OCI-LY7 (cell line): Measurements from ENCODE around the gene ID1. TPM values are rescaled to one million over a fixed set of nuclear protein-coding genes. Genes with fewer than 3 reads are reported as not detected.

ENCODE experiments used
- BruUV-seq: library from RNA; stranded (reverse); fragments of 400-500 nt; replicated peaks from 2 replicates; lab custom pipeline; 2021; lab: Mats Ljungman, UMichigan
- CTCF ChIA-PET: fragments of 300-600 bp; sonication (Branson Sonifier 250); formaldehyde crosslinking; loops from one replicate; lab custom pipeline; 2022; ENCODE audit warnings: antibody characterized with exemption; ENCODE audit not compliant: unreplicated experiment; lab: Charles Lee
- POLR2A ChIA-PET: fragments of 300-600 bp; sonication (Branson Sonifier 250); formaldehyde crosslinking; loops from one replicate; lab custom pipeline; 2022; ENCODE audit warnings: antibody characterized with exemption; lab: Charles Lee
- DNase-seq: peaks from one replicate; pipeline ENCODE4 v3.0.0-alpha.2; 2015; ENCODE audit warnings: low spot score
- H2AFZ ChIP-seq: fragments of 200-600 bp; sonication (generic), shearing (Covaris generic); 2 replicates; pipeline ENCODE4 v1.6.1; 2014; ENCODE audit warnings: mild to moderate bottlenecking, antibody characterized with exemption, low read length, moderate library complexity
- H3K27ac ChIP-seq: fragments of 200-600 bp; sonication (generic); 2 replicates; pipeline ENCODE4 v1.5.1; 2014; ENCODE audit warnings: mixed run types, low read depth, mild to moderate bottlenecking, moderate library complexity, low read length, inconsistent platforms; ENCODE audit not compliant: poor library complexity, severe bottlenecking
- H3K36me3 ChIP-seq: fragments of 200-600 bp; sonication (generic); 2 replicates; pipeline ENCODE4 v1.6.1; 2014; ENCODE audit warnings: mild to moderate bottlenecking, antibody characterized with exemption, low read length, moderate library complexity, mixed read lengths; ENCODE audit not compliant: insufficient read depth
- H3K4me1 ChIP-seq: fragments of 200-600 bp; sonication (generic); 2 replicates; pipeline ENCODE4 v1.5.1; 2014; ENCODE audit warnings: mild to moderate bottlenecking, low read length; ENCODE audit not compliant: insufficient read depth, poor library complexity, severe bottlenecking
- H3K4me2 ChIP-seq: fragments of 200-600 bp; sonication (generic); 2 replicates; pipeline ENCODE4 v1.6.1; 2014; ENCODE audit warnings: mild to moderate bottlenecking, low read length
- H3K4me3 ChIP-seq: fragments of 200-600 bp; sonication (generic); 2 replicates; pipeline ENCODE4 v1.5.1; 2014; ENCODE audit warnings: mild to moderate bottlenecking, low read depth, low read length; ENCODE audit not compliant: poor library complexity, severe bottlenecking
- H3K79me2 ChIP-seq: fragments of 200-600 bp; sonication (generic); 2 replicates; pipeline ENCODE4 v1.6.1; 2016; ENCODE audit warnings: low read depth, mild to moderate bottlenecking, low read length, moderate library complexity, mixed read lengths; ENCODE audit not compliant: insufficient read depth
- H3K9me2 ChIP-seq: fragments of 200-600 bp; sonication (generic); 2 replicates; pipeline ENCODE4 v1.6.1; 2016; ENCODE audit warnings: mild to moderate bottlenecking, low read length, mixed read lengths; ENCODE audit not compliant: insufficient read depth
- H3K9me3 ChIP-seq: fragments of 200-600 bp; sonication (generic); 2 replicates; pipeline ENCODE4 v1.6.1; 2014; ENCODE audit warnings: mild to moderate bottlenecking, mixed run types, low read length, mixed read lengths
- H4K20me1 ChIP-seq: fragments of 200-600 bp; sonication (generic); 2 replicates; pipeline ENCODE4 v1.6.1; 2014; ENCODE audit warnings: mild to moderate bottlenecking, antibody characterized with exemption, low read length, moderate library complexity, mixed read lengths; ENCODE audit not compliant: insufficient read depth
- CTCF ChIP-seq: fragments of 200-600 bp; sonication (generic); conservative IDR thresholded peaks from 2 replicates; pipeline ENCODE4 v1.5.1; 2014; ENCODE audit warnings: mild to moderate bottlenecking, antibody characterized with exemption, low read length, moderate library complexity, mixed read lengths
- EZH2phosphoT487 ChIP-seq: fragments of 200-600 bp; sonication (generic); IDR thresholded peaks from 2 replicates; pipeline ENCODE4 v1.6.1; 2018; ENCODE audit warnings: low read depth, borderline replicate concordance, mild to moderate bottlenecking, mixed run types, antibody characterized with exemption, low read length, moderate library complexity, mixed read lengths
- intact Hi-C: fragments of 100-400 bp; cut with micrococcal nuclease; formaldehyde crosslinking; loops from one replicate; pipeline ENCODE4 v1.10.0; 2022; ENCODE audit not compliant: unreplicated experiment
- total RNA-seq, 2 experiments: library from RNA; depleted of rRNA in 1 of 2; stranded (reverse); fragments of >200 nt in 1 of 2; shearing (Covaris generic) in 1 of 2; gene quantifications; 2 replicates each; pipeline ENCODE4 v1.2.3, GENCODE V29; 2014 to 2022

ID1 gene
- total RNA-seq, 2 experiments from 2014 or later = 3.3 to 3.6 TPM

- peak overlapping the region; percentile 92 for H3K4me2 ChIP-seq
- ChIA-PET CTCF (interaction anchor here (0.8 to 1.2 kb wide), 4 partner anchors 30 to 43 kb away, joined by 3 to 5 read pairs (median 4); no protein-coding TSS in a partner anchor), POLR2A (interaction anchor here (0.8 to 2.6 kb wide), 3 partner anchors 9 to 36 kb away, joined by 3 to 19 read pairs (median 4); no protein-coding TSS in a partner anchor)
- no peaks in the 10 kb centered on the region for H3K9me2 ChIP-seq
- BruUV-seq = no TSS peak
- H3K4me1 ChIP-seq = peaks cover 20% of the 10 kb centered on the region
- no peaks in the 10 kb centered on the region for H3K36me3 ChIP-seq
- peak overlapping the region; percentile 72; the same call in 1 of the 2 replicates for H2AFZ ChIP-seq
- H4K20me1 ChIP-seq = no peaks in the 10 kb centered on the region
- H3K79me2 ChIP-seq = no peaks in the 10 kb centered on the region
- peak overlapping the region; percentile 70 for H3K4me3 ChIP-seq
- H3K9me3 ChIP-seq = no peaks in the 10 kb centered on the region
- TF ChIP-seq CTCF (no peak), EZH2phosphoT487 (no peak)
- intact Hi-C loops = loop anchor here (2.0 kb wide), 1 partner anchor 31 kb away; no protein-coding TSS in a partner anchor
- DNase-seq = peak; percentile 88
- no peak overlapping the region for H3K27ac ChIP-seq
Measured at GRCh38 chr20:31603822-31604566, 1.1 kb upstream of the ID1 start.

GRCh38 chr20:31604567-31605030 is 490 bp upstream of the ID1 start:
- intact Hi-C loops = loop anchor here (2.0 kb wide), 1 partner anchor 32 kb away; no protein-coding TSS in a partner anchor
- ChIA-PET CTCF (interaction anchor here (0.7 to 1.2 kb wide), 4 partner anchors 19 to 43 kb away, joined by 3 to 4 read pairs (median 4); no protein-coding TSS in a partner anchor), POLR2A (interaction anchor here (0.8 to 2.6 kb wide), 3 partner anchors 8 to 37 kb away, joined by 3 to 19 read pairs (median 4); no protein-coding TSS in a partner anchor)
- peak overlapping the region; percentile 70 for H3K4me3 ChIP-seq
- no peaks in the 10 kb centered on the region for H3K9me3 ChIP-seq
- peaks cover 20% of the 10 kb centered on the region for H3K4me1 ChIP-seq
- peak overlapping the region; percentile 72; the same call in 1 of the 2 replicates for H2AFZ ChIP-seq
- no peak overlapping the region for H3K27ac ChIP-seq
- no peaks in the 10 kb centered on the region for H3K9me2 ChIP-seq
- H3K79me2 ChIP-seq = no peaks in the 10 kb centered on the region
- peak overlapping the region; percentile 92 for H3K4me2 ChIP-seq
- no peaks in the 10 kb centered on the region for H4K20me1 ChIP-seq
- H3K36me3 ChIP-seq = no peaks in the 10 kb centered on the region
- TF ChIP-seq EZH2phosphoT487 (no peak), CTCF (no peak)
- BruUV-seq = no TSS peak
- DNase-seq = no peak
